Right renal pelvis (tissue), 4 donors: ENCODE measurements around the gene SHD. TPM values are rescaled to one million over a fixed set of nuclear protein-coding genes. Genes with fewer than 3 reads are reported as not detected.
"Not testable (repeated sequence)": the region's sequence is repeated elsewhere in the genome, so short reads cannot be mapped to it uniquely, and the experiment has no call there.

Experiments
- DNase-seq, 4 donors: peaks; one replicate each; pipeline ENCODE4 v3.0.0-alpha.2; 2013; ENCODE audit warnings: low read depth in 4 of 4, low spot score in 3 of 4, missing footprints in 1 of 4
- polyA plus RNA-seq, 4 donors: library from polyadenylated mRNA; unstranded; fragments of 120-200 nt; gene quantifications; one replicate each; pipeline ENCODE4 v1.2.1, GENCODE V29; 2013; ENCODE audit not compliant: insufficient read length in 4 of 4

The SHD gene
- polyA plus RNA-seq, 4 donors, result 0.81 to 3.2 (median 1.9) TPM

GRCh38 chr19:4266253-4267000 is 12.6 kb upstream of the SHD start:
- DNase-seq, result no peak

DNA sequence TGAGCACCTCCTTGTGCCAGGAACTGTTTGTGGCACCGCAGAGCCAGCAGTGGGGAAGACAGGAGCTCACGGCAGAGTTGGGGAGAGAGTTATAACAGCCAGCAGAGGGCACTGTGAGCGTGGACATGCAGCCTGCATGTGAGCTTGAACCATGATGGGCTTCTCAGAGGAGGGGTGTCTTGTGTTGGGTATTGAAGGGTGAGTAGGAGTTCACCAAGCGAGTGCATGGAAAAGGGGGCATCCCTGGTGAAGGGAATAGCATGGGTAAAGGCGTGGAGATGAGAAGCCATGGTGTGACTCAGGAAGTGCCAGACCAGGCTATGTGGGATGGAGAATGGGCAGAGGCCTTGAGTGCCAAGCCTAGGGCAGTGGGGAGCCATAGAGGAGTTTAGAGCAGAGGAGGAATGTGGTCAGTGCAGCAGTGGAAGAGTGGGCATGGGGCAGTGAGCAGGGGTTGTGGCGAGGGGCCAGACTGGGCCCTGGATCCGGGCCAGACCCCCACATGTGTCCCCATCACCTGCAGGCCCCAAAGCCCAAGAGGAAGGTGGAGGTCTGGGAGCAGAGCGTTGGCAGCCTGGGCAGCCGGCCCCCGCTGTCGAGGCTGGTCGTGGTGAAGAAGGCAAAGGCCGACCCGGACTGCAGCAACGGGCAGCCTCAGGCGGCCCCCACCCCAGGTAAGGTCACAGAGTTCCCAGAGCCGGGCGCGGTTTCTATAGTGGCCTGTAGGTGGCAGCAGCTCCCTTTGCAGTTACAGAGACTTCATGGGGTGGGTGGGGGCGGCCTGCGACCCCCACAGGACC is 11.8 kb upstream of the SHD start:
- DNase-seq, result no peak

- no peak for DNase-seq
Observed at GRCh38 chr19:4267901-4268815, 10.9 kb upstream of the SHD start.

- DNase-seq, result no peak
Observed at GRCh38 chr19:4268816-4269430, 10.1 kb upstream of the SHD start.

DNA sequence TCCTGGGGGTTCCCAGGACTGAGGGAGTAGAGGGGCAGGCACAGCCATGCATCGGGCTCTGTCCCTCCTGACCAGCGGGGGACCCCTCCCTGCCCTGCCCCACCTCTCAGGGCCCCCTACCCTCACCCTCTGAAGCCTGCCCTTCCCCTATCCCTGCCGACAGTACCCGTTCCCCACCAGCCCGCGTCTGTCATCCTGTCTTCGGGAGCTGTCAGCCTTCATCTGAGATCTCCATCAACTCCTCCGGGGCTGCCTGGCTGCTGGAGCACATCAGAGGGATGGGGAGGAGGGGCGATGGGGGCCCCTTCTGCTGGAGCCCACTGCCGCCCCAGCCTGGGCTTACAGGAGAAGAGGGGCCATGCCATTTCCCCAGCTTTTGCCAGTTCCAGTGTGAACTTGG is 6.2 kb upstream of the SHD start:
- DNase-seq, result no peak

GRCh38 chr19:4274321-4274686 is 4.8 kb upstream of the SHD start:
- DNase-seq, result not testable (repeated sequence)

DNA sequence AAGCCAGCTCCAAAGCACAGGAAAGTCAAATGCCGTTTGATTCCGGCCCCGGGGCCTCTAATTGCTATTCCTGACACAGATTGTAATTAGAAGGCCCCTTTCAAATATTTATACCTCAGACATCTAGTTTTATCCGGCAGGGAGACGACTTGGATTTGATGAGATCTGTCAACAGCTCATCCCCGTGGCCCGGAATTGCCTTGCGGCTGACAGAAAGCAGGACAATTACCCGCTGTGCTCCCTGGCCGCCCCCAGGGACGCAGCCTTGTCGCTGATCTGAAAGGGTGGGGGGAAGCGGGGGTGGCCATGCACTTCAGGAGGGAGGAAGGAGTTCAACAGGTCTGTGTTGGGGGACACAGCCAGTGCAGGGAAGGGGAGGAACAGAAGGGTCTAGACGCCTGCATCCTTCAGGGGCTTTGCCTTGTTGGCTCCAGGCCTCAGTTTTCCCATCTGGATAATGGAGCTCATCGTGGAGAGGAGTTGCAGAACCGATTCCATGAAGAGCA is 1.8 kb upstream of the SHD start:
- no peak for DNase-seq

DNA sequence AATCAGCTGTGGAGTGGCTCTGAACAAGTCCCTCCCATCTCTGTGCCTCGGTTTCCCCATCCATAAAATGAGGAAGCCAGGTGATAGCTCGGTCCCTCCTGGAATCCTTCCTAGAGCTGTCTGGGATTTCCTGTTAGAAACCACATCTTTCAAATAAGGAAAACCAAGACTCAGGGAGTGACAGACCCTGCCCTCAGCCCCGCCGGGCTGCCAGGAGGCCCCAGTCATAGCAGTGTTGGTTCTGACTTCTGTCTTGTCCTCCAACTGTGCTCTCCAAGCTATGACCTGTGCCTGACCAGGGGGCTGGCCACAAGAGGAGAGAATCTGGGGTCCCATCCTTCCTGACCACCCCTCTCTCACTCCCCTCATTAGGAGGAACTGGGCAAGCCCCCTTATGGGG is 1.1 kb upstream of the SHD start:
- no peak for DNase-seq

- DNase-seq, result no peak
Observed at GRCh38 chr19:4279267-4279529, 132 bp downstream of the SHD start.

GRCh38 chr19:4279530-4280422 is 710 bp downstream of the SHD start:
- no peak for DNase-seq

GRCh38 chr19:4284176-4284958 is 5.3 kb downstream of the SHD start:
- no peak for DNase-seq

- no peak for DNase-seq
Observed at GRCh38 chr19:4284974-4285373, 5.9 kb downstream of the SHD start.

GRCh38 chr19:4286141-4286540 is 7.1 kb downstream of the SHD start:
- not testable (repeated sequence) for DNase-seq

DNA sequence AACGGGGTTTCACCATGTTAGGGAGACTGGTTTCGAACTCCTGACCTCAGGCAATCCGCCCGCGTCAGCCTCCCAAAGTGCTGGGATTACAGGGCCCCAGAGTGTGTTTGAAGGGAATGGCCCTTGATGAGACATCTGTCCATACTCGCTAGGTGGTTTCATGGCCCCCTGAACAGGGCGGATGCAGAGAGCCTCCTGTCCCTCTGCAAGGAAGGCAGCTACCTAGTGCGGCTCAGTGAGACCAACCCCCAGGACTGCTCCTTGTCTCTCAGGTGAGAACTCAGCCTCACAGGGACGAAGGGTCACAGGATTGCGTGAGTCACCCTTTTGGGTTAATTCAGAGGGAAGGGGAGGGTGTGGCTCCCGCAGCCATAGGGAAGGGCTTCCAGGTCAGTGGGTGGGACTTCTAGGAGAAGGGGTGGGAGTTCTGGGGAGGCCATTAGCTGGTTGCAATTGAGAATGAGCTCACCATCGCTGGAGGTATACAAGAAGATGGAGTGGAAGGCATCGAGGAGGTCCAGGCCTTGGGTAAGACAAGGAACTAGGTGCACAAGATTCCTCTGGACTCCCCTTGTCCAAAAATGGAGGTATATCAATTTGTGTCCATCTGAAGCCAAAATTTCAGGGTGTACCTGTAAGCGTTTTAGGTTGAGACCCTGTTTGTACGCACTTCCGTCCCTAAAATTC is 9.2 kb downstream of the SHD start:
- no peak for DNase-seq

GRCh38 chr19:4291184-4291732 is 12.2 kb downstream of the SHD start:
- DNase-seq, result no peak

- no peak for DNase-seq
Observed at GRCh38 chr19:4292515-4292914, 13.4 kb downstream of the SHD start.

- no peak for DNase-seq
Observed at GRCh38 chr19:4294389-4294788, 15.3 kb downstream of the SHD start.
